Panc1 (cell line): Measurements from ENCODE around the gene LRP4. TPM values are rescaled to one million over a fixed set of nuclear protein-coding genes. Genes with fewer than 3 reads are reported as not detected.

ENCODE experiments used
- ATAC-seq: fragments of 200-7000 bp; cut with Tn5 transposase; 2 replicates; pipeline ENCODE4 v1.9.1; 2020; ENCODE audit warnings: mild to moderate bottlenecking, moderate library complexity
- BruUV-seq: library from RNA; stranded (reverse); fragments of 400-500 nt; replicated peaks from 2 replicates; lab custom pipeline; 2021; lab: Mats Ljungman, UMichigan
- CTCF ChIA-PET: fragments of 300-600 bp; sonication (Branson Sonifier 250); formaldehyde crosslinking; loops from one replicate; lab custom pipeline; 2022; ENCODE audit warnings: antibody characterized with exemption; lab: Charles Lee
- POLR2A ChIA-PET: fragments of 300-600 bp; sonication (Branson Sonifier 250); formaldehyde crosslinking; loops from one replicate; lab custom pipeline; 2022; ENCODE audit warnings: antibody characterized with exemption; lab: Charles Lee
- DNase-seq: peaks from one replicate; pipeline ENCODE4 v3.0.0-alpha.2; 2010; ENCODE audit warnings: low read depth, low spot score
- H3K27ac ChIP-seq: 2 replicates; pipeline ENCODE4 v1.5.1; 2011; ENCODE audit warnings: mild to moderate bottlenecking, low read length, inconsistent platforms
- H3K27me3 ChIP-seq: fragments of 200-500 bp; sonication (Bioruptor generic); 2 replicates; pipeline ENCODE4 v1.6.0; 2014; ENCODE audit warnings: low read length, inconsistent platforms; ENCODE audit not compliant: control insufficient read depth, insufficient read depth
- H3K36me3 ChIP-seq: fragments of 200-500 bp; sonication (Bioruptor generic); 2 replicates; pipeline ENCODE4 v1.5.1; 2014; ENCODE audit warnings: inconsistent platforms, mild to moderate bottlenecking, low read length, moderate library complexity; ENCODE audit not compliant: control insufficient read depth, insufficient read depth
- H3K4me1 ChIP-seq: 2 replicates; pipeline ENCODE4 v1.5.1; 2011; ENCODE audit warnings: inconsistent platforms, mild to moderate bottlenecking, low read length, moderate library complexity; ENCODE audit not compliant: control insufficient read depth, insufficient read depth
- H3K4me3 ChIP-seq, 2 experiments: 2 replicates each; pipeline ENCODE4 v1.5.1; 2011 to 2012; ENCODE audit warnings: low read depth in 2 of 2, low read length in 2 of 2, mild to moderate bottlenecking in 2 of 2, inconsistent platforms in 1 of 2, moderate library complexity in 1 of 2
- H3K9me3 ChIP-seq: fragments of 200-500 bp; sonication (Bioruptor generic); 2 replicates; pipeline ENCODE4 v1.5.1; 2014; ENCODE audit warnings: low read depth, mild to moderate bottlenecking, inconsistent platforms, low read length, moderate library complexity; ENCODE audit not compliant: control insufficient read depth, insufficient read depth
- POLR2AphosphoS5 ChIP-seq: IDR thresholded peaks from 2 replicates; pipeline ENCODE4 v1.6.1; 2012; ENCODE audit warnings: mild to moderate bottlenecking, low read depth, low read length, moderate library complexity
- REST ChIP-seq, 2 experiments: IDR thresholded peaks; 2 replicates each; pipeline ENCODE4 v1.6.1; 2011 to 2012; ENCODE audit warnings: low read depth in 2 of 2, control low read depth in 1 of 2, low read length in 1 of 2, mild to moderate bottlenecking in 1 of 2, moderate library complexity in 1 of 2; ENCODE audit not compliant: insufficient read depth in 1 of 2
- SIN3A ChIP-seq: IDR thresholded peaks from 2 replicates; pipeline ENCODE4 v1.6.1; 2012; ENCODE audit warnings: low read depth, mild to moderate bottlenecking, low read length, moderate library complexity, borderline replicate concordance; ENCODE audit not compliant: insufficient read depth
- TCF7L2 ChIP-seq: IDR thresholded peaks from 2 replicates; pipeline ENCODE4 v1.6.1; 2011; ENCODE audit warnings: mild to moderate bottlenecking, low read depth, low read length, inconsistent platforms
- in situ Hi-C: cut with HindIII; loops from 2 replicates; pipeline ENCODE4 v1.10.0; 2016; ENCODE audit warnings: low sequenced_read_pairs, low pct_unique_long_range_greater_than_20kb
- intact Hi-C: fragments of 100-400 bp; cut with micrococcal nuclease; formaldehyde crosslinking; loops from one replicate; pipeline ENCODE4 v1.10.0; 2022; ENCODE audit not compliant: unreplicated experiment
- total RNA-seq: library from RNA; stranded (reverse); gene quantifications from one replicate; pipeline ENCODE4 v1.2.1, GENCODE V29; 2021; ENCODE audit not compliant: unreplicated experiment
- TF ChIP-seq, protein P1 (sequence below): fragments of 450-650 bp; IDR thresholded peaks from 2 replicates; pipeline ENCODE4 v1.5.1; 2017; ENCODE audit warnings: mild to moderate bottlenecking

Gene LRP4
- total RNA-seq, 1 experiment from 2014 or later: 11.7 TPM

- in situ Hi-C loops (no loop called here), intact Hi-C loops (no loop called here)
- ATAC-seq (no peak), DNase-seq (no peak)
- Histone ChIP-seq H3K27me3 (no peaks in the 10 kb centered on the region), H3K4me3 (no peak overlapping the region), H3K4me1 (peaks cover 28% of the 10 kb centered on the region), H3K27ac (0 out of 2 replicates have a peak overlapping the region, but pooled peaks have one; percentile 34), H3K36me3 (no peaks in the 10 kb centered on the region), H3K9me3 (no peaks in the 10 kb centered on the region)
- TF ChIP-seq, protein P1, sequence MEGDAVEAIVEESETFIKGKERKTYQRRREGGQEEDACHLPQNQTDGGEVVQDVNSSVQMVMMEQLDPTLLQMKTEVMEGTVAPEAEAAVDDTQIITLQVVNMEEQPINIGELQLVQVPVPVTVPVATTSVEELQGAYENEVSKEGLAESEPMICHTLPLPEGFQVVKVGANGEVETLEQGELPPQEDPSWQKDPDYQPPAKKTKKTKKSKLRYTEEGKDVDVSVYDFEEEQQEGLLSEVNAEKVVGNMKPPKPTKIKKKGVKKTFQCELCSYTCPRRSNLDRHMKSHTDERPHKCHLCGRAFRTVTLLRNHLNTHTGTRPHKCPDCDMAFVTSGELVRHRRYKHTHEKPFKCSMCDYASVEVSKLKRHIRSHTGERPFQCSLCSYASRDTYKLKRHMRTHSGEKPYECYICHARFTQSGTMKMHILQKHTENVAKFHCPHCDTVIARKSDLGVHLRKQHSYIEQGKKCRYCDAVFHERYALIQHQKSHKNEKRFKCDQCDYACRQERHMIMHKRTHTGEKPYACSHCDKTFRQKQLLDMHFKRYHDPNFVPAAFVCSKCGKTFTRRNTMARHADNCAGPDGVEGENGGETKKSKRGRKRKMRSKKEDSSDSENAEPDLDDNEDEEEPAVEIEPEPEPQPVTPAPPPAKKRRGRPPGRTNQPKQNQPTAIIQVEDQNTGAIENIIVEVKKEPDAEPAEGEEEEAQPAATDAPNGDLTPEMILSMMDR: no peak
- TF ChIP-seq TCF7L2 (no peak), SIN3A (no peak), REST (IDR thresholded peaks at IDR 0.05; ENCODE audit: insufficient read depth in 1 of 2, low read depth in 2 of 2, low read length in 1 of 2) (no peak), POLR2AphosphoS5 (no peak)
- CTCF ChIA-PET: interaction anchor here (1.2 kb wide), 1 partner anchor 239 kb away, joined by 3 read pairs; no protein-coding TSS in a partner anchor
- POLR2A ChIA-PET: interaction anchor here (0.7 kb wide), 1 partner anchor 296 kb away, joined by 4 read pairs; no protein-coding TSS in a partner anchor
- no TSS peak for BruUV-seq
Observed at GRCh38 chr11:46914363-46914762, 4.0 kb downstream of the LRP4 start.

GRCh38 chr11:46913484-46913883, 4.9 kb downstream of the LRP4 start:
- TF ChIP-seq TCF7L2: no peak
- 0 out of 2 replicates have a peak overlapping the region, but pooled peaks have one; percentile 9 for H3K27ac ChIP-seq
- no peak for ATAC-seq
- H3K4me3 ChIP-seq: no peak overlapping the region
- in situ Hi-C loops: no loop called here
- no peaks in the 10 kb centered on the region for H3K27me3 ChIP-seq
- CTCF ChIA-PET: interaction anchor here (1.2 kb wide), 1 partner anchor 240 kb away, joined by 3 read pairs; no protein-coding TSS in a partner anchor
- BruUV-seq: no TSS peak
- no peaks in the 10 kb centered on the region for H3K9me3 ChIP-seq
- intact Hi-C loops: no loop called here
- no peaks in the 10 kb centered on the region for H3K36me3 ChIP-seq
- POLR2A ChIA-PET: no interaction called here
- DNase-seq: no peak
- H3K4me1 ChIP-seq: peaks cover 23% of the 10 kb centered on the region

DNA sequence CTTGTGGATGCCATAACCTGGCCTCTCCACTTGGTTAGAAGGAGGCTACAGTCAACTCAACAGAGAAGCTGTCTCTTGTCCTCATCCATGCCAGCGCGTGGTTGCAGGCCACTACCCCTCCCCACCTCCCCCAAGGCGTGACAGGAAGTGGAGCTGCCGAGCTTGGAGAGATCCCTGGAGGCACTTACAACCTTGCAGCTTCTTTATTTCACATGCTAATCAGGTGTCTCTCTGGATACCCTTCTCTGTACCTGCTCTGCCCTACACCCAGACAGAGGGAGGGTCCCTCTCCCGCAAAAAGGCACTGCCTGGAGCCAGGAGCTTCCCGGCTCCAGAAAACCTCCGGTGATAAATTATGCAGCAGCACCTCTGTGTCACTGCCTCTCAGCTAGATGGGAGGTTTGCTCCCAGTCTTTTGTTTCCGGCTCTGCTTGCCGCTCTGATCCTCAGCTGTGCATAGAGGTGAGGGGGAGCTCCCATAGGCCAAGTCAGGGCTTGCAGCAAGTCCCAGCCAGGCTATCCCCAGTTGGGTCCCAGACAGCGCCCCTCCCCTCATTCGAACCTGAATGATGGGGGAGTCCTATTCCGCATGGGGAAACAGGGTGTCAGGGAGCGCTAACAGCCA, 5.7 kb downstream of the LRP4 start:
- TF ChIP-seq POLR2AphosphoS5 (no peak), SIN3A (no peak), TCF7L2 (no peak)
- TF ChIP-seq, protein P1: no peak
- no TSS peak for BruUV-seq

More for the DNA sequence above, 5.7 kb downstream of the LRP4 start:
- DNase-seq (no peak), ATAC-seq (no peak)
- no peaks in the 10 kb centered on the region for H3K27me3 ChIP-seq
- no peak overlapping the region; the same call in 1 of the 2 replicates for H3K27ac ChIP-seq
- intact Hi-C loops (no loop called here), in situ Hi-C loops (no loop called here)
- ChIA-PET POLR2A (no interaction called here), CTCF (no interaction called here)
- no peaks in the 10 kb centered on the region for H3K9me3 ChIP-seq
- H3K4me3 ChIP-seq: peak overlapping the region in 1 of 2 experiments; percentile 21; a peak in 1 of 4 replicates
- H3K4me1 ChIP-seq: peaks cover 23% of the 10 kb centered on the region
- no peaks in the 10 kb centered on the region for H3K36me3 ChIP-seq
